T1000 (cell line): ENCODE measurements around the gene MAPKAPK2.
A peak's percentile ranks its signal among the peaks of the same experiment; 100 is the strongest.

Source experiments
- DNase-seq: peaks from one replicate; lab custom pipeline; 2025; ENCODE audit warnings: mixed read lengths; lab: John Stamatoyannopoulos, UW

Gene MAPKAPK2

GRCh38 chr1:206722751-206723461 lies 38.2 kb downstream of the MAPKAPK2 start:
- DNase-seq, result no peak

GRCh38 chr1:206723462-206723804 lies 38.7 kb downstream of the MAPKAPK2 start:
- no peak for DNase-seq

- DNase-seq, result peak; percentile 36
Observed at GRCh38 chr1:206723805-206724472, 39.2 kb downstream of the MAPKAPK2 start.

- no peak for DNase-seq
Observed at GRCh38 chr1:206725109-206725963, 40.6 kb downstream of the MAPKAPK2 start.

- DNase-seq, result no peak
Observed at GRCh38 chr1:206727981-206728696, 43.4 kb downstream of the MAPKAPK2 start.

- no peak for DNase-seq
Observed at GRCh38 chr1:206728697-206728987, 43.9 kb downstream of the MAPKAPK2 start.

- DNase-seq, result no peak
Observed at GRCh38 chr1:206729050-206729449, 44.3 kb downstream of the MAPKAPK2 start.

GRCh38 chr1:206729507-206729906 lies 44.8 kb downstream of the MAPKAPK2 start:
- no peak for DNase-seq

- DNase-seq, result no peak
Observed at GRCh38 chr1:206732508-206732907, 47.8 kb downstream of the MAPKAPK2 start.

GRCh38 chr1:206732992-206733391 lies 48.3 kb downstream of the MAPKAPK2 start:
- no peak for DNase-seq

GRCh38 chr1:206734499-206735142 lies 49.9 kb downstream of the MAPKAPK2 start:
- DNase-seq, result no peak

GRCh38 chr1:206735553-206736031 lies 50.9 kb downstream of the MAPKAPK2 start:
- DNase-seq, result no peak

- no peak for DNase-seq
Observed at GRCh38 chr1:206736878-206737728, 52.4 kb downstream of the MAPKAPK2 start.

GRCh38 chr1:206737729-206738201 lies 53.1 kb downstream of the MAPKAPK2 start:
- DNase-seq, result no peak

GRCh38 chr1:206738370-206739366 lies 54.0 kb downstream of the MAPKAPK2 start:
- no peak for DNase-seq

GRCh38 chr1:206739411-206740076 lies 54.8 kb downstream of the MAPKAPK2 start:
- DNase-seq, result no peak

GRCh38 chr1:206741142-206741701 lies 56.5 kb downstream of the MAPKAPK2 start:
- DNase-seq, result no peak

- no peak for DNase-seq
Observed at GRCh38 chr1:206742719-206743383, 58.1 kb downstream of the MAPKAPK2 start.
